AG04449 (cell line): ENCODE results near the gene IGSF21.

Experiments used
- CTCF ChIA-PET: fragments of 350-600 bp; formaldehyde crosslinking; extraction: SDS; loops from one replicate; lab custom pipeline; 2021; ENCODE audit warnings: antibody characterized with exemption; lab: Yijun Ruan, JAX
- POLR2A ChIA-PET: fragments of 400-600, 350-600 bp; formaldehyde crosslinking; extraction: SDS; loops from one replicate; lab custom pipeline; 2020; ENCODE audit warnings: antibody characterized with exemption, inconsistent platforms; lab: Yijun Ruan, JAX
- DNase-seq: peaks from one replicate; pipeline ENCODE4 v3.0.0-alpha.2; 2010; ENCODE audit warnings: low read depth, low spot score
- H3K4me3 ChIP-seq: 2 replicates; pipeline ENCODE4 v1.5.1; 2011; ENCODE audit warnings: low read depth, mild to moderate bottlenecking, control low read depth, low read length
- CTCF ChIP-seq: IDR thresholded peaks from one replicate; pipeline ENCODE4 v1.5.1; 2011; ENCODE audit warnings: mild to moderate bottlenecking, moderate library complexity, low read length, control low read depth, inconsistent platforms; ENCODE audit not compliant: insufficient read depth; ENCODE audit errors: missing control alignments

IGSF21 gene

GRCh38 chr1:18347559-18347958 lies 240.0 kb downstream of the IGSF21 start:
- no peak for DNase-seq
- ChIA-PET CTCF (no interaction called here), POLR2A (no interaction called here)
- no peak for TF ChIP-seq CTCF
- no peak overlapping the region for H3K4me3 ChIP-seq

GRCh38 chr1:18348354-18348753 lies 240.8 kb downstream of the IGSF21 start:
- TF ChIP-seq CTCF = no peak
- no peak overlapping the region for H3K4me3 ChIP-seq
- ChIA-PET CTCF (no interaction called here), POLR2A (no interaction called here)
- no peak for DNase-seq

GRCh38 chr1:18350747-18351146 lies 243.1 kb downstream of the IGSF21 start:
- POLR2A ChIA-PET = no interaction called here
- no peak for TF ChIP-seq CTCF
- CTCF ChIA-PET = no interaction called here
- H3K4me3 ChIP-seq = no peak overlapping the region
- DNase-seq = no peak

- TF ChIP-seq CTCF = no peak
- ChIA-PET CTCF (no interaction called here), POLR2A (no interaction called here)
- no peak overlapping the region for H3K4me3 ChIP-seq
- no peak for DNase-seq
These were observed 244.1 kb downstream of the IGSF21 start for GRCh38 chr1:18351735-18352134.

- H3K4me3 ChIP-seq = no peak overlapping the region
- ChIA-PET POLR2A (no interaction called here), CTCF (no interaction called here)
- DNase-seq = no peak
- no peak for TF ChIP-seq CTCF
These were observed 245.2 kb downstream of the IGSF21 start for GRCh38 chr1:18352636-18353265.

- DNase-seq = no peak
- no peak overlapping the region for H3K4me3 ChIP-seq
- no peak for TF ChIP-seq CTCF
- ChIA-PET CTCF (no interaction called here), POLR2A (no interaction called here)
These were observed 245.9 kb downstream of the IGSF21 start for GRCh38 chr1:18353528-18353927.
